Amygdala (tissue), 56 donors: ENCODE data around the gene MTA1.

Experiments
- DNase-seq, 56 donors: peaks; one replicate each; lab custom pipeline; 2025; lab: John Stamatoyannopoulos, UW

The MTA1 gene

GRCh38 chr14:105439710-105440553 is 20.3 kb downstream of the MTA1 start:
- DNase-seq = peak in 7 of 56 donors; percentile 20 to 36 (median 29)

DNA sequence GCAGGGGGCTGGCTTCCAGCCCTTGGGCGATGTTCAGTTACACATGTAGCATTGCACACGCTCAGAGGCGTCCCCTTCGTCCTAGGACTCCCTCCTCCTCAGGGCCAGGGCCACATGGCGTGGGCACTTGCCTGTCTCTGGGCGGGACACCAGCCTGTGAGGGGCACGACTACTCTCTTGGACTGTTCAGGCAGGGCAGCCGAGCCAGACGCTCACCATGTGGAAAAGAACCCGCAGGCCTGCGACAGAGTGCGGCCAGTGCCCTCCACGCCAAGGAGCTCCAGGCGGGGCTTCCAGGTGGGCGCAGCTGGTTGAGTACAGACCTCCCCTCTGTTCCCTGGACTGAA is 20.9 kb downstream of the MTA1 start:
- DNase-seq = no peak

DNA sequence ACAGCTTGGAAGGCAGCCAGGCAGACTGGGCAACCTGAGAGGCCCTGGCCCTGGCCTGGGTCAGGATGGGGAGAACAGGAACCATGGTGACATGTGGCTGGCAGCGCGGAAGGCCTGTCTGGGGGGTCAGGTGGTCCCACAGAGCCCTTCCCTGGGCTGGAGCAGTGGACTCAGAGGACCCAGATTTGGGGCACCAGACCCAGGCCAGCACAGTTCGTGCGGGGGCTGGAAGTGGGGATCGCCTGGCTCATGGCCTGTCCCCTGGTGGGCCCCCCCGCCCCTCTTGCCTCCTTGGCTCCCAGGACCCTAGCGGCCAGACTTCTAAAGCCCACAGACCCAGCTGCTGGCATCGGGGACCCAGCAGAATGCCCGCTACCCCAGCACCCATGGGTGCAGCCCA is 21.4 kb downstream of the MTA1 start:
- DNase-seq = no peak

- no peak for DNase-seq
Observed at GRCh38 chr14:105442125-105442524, 22.5 kb downstream of the MTA1 start.

DNA sequence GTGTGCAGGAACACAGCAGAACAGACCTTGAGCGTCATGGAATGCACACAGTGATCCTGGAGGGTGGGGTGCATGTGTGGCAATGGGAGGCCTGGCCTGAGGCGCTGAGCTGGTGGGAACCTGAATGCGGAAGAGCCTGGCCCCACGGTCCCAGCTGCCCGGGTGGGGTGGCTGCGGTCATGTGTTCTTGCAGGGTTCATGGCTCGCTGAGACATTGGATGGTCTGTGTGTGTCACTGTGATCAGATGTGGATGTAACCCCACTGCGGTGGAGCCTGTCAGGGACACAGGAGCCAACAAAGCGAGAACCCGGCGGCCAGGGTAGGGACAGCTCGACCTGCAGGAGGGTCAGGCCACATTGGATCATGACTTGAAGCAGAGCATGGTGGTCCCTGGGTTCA is 23.2 kb downstream of the MTA1 start:
- no peak for DNase-seq

DNA sequence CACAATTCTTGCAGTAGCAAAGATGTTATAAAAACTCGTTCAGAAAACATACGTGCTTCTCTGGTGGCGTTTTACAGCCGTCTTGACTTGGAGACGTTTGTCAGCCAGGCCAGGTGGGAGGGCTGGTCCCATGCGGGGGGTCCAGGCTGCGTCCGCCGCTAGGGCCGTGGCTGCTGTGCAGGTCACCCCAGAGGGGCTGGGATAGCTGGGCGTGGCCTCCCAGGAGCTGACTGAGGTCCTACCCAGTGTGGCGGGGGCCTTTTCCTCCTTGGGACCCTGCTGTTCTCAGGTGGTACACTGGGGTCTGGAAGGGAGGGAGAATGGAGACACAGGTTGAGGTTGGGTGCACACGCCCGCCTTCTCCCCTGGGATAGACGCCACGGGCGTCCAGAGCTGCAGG is 25.2 kb downstream of the MTA1 start:
- no peak for DNase-seq

GRCh38 chr14:105445290-105445689 is 25.7 kb downstream of the MTA1 start:
- DNase-seq = no peak

GRCh38 chr14:105445901-105446845 is 26.5 kb downstream of the MTA1 start:
- DNase-seq = no peak

- DNase-seq = no peak
Observed at GRCh38 chr14:105446971-105447370, 27.3 kb downstream of the MTA1 start.

DNA sequence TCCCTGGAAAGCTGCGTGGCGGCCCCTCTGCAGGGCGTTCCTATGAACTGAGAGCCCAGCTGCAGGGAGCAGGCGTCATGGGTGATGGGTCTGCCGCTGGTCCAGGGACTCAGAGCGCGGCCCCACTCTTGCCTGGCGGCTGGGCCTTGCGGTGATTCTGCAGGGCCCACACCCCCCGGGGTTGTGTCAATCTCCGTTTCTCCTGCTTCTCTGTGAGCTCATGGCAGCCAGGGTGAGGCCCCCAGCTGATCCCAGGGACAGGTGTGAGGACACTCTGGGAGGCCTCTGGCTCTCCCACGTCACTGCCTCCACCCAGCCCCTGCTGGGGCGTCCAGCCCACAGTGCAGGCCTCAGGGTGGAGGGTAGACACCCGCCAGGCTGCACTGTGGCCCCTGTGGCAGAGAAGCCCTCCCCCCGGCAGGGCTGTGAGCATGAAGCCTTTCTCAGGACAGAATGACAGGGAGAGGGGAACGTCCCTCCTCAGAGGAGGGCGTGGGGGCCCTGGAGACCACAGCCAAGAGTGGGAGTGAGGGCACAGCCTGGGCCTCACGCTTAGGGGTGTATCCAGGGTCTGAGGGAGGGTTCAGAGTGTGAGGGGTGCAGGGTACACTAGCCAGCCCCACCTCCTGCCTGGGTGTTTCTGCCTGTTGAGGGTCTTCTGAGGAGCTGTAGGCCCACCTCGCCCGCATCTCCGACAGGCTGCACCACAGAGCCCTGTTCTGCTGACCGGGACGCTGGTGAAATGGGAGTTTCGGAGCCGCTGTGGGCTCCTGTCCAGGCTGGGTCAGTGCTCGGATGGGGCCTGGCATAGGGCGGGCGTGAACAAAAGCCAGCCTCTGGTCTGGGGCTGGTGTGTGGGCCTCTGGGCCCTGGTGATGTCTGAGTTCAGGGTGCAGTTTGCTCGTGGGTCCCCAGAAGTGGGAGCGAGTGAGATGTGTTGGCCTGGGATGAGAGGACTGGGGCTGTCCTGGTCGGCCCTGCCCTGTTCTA is 28.3 kb downstream of the MTA1 start:
- no peak for DNase-seq

DNA sequence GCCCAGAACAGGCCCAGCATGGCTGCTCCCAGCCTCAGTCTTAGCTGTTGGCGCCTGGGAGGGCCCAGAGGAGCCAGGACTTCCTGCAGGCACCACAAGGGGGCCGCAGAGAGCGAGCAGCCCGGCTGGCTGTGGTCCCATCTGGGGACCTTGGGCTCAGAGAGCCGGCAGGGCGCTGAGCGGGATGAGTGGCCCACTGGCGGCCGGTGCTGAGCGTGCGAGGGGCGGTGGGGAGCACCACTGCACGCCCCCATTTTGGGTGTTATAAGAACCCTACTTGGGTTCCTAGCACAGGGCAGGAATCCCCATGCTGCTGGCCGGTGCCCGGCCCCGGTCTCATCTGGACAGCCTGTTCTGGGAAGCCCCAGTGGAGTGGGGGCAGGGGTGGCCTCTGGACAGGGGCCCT is 29.1 kb downstream of the MTA1 start:
- DNase-seq = peak in 41 of 56 donors; percentile 11 to 83 (median 51)

DNA sequence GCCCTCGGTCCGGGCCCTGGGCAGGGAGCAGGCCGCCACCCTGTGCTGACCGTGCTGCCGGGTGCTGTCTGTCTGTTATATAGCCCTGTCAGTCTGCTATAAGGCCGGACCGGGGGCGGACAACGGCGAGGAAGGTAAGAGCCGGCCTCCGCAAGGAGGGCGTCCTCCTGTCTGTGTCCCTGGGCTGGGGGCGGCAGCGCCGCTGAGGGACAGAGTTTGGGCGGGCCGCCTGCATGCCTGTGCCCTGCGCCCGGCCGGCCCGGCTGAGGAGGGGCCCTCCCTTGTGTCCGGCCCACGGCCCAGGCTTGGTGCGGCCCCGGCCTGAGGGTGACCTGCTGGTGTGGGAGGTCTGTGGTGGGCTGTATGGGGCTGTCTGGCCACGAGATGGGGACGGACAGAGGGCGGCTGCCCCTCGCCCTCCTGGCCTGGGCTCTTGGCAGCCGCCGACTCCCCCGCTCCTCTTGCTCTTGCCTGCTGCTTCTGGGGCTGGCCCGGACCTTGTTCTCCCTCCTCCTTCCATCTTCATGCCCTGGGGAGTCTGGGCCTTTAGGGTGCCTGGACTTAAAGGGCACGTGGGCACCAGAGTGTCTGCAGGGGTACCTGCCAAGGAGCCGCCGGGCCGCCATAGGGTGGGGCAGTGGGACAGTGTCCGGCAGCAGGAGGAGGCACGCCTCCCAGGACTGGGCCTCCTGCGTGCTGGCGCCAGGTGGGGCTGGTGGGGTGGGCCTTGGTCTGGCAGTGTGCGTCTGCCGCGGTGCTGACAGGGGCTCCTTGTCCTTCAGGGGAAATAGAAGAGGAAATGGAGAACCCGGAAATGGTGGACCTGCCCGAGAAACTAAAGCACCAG is 29.9 kb downstream of the MTA1 start:
- DNase-seq = no peak

DNA sequence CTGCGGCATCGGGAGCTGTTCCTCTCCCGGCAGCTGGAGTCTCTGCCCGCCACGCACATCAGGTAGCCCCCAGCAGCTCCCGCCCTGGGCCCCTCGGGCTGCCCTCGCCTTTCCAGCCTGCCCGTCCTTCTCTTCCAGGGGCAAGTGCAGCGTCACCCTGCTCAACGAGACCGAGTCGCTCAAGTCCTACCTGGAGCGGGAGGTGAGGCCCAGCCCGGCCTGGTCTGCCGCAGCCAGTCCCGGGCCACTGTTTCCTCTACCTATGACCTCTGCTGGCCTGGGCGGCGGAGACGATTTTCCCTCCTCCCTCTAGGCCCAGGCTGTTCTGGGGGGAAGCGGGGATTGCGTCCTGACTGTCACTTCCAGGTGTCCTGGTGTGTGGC is 30.5 kb downstream of the MTA1 start:
- DNase-seq = no peak

- no peak for DNase-seq
Observed at GRCh38 chr14:105450864-105451720, 31.5 kb downstream of the MTA1 start.

DNA sequence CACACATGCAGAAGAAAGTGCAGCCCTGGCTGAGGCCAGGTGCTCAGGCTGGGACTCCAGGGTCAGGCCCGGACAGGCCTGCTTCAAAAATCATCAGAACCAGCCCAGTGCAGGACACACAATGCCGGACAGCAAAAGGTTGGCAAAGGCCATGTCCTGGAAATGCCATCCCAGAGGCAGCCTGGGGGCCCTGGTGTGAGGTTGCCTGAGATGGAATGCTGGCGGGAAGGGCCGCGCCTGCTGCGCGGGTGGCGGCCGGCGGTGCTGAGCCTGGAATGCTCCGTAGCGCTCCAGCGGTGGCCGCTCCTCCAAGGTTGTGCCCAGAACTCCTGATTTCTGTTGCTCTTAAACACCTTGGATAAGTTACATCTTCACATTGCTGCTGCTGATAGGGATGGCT is 33.3 kb downstream of the MTA1 start:
- DNase-seq = no peak

DNA sequence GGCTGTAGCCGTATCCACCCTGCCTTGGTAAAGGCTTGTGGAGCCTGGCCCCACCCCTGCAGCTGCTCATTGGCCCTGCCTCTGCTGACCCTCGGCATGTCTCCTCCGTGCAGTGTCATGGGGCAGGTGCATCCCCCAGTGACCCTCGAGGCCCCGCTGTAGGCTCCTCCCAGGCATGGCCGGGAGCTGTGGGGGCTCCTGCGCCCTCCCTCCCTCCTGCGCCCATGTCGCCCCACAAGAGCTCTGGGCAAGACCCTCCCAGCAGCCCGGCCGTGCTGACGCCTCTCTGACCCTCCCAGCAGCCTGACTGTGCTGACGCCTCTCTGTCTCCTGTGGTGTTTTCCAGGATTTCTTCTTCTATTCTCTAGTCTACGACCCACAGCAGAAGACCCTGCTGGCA is 34.2 kb downstream of the MTA1 start:
- no peak for DNase-seq

GRCh38 chr14:105455086-105455640 is 35.5 kb downstream of the MTA1 start:
- DNase-seq = no peak
